K562 (cell line): ENCODE results near the gene IQUB. TPM values are rescaled to one million over a fixed set of nuclear protein-coding genes. Genes with fewer than 3 reads are reported as not detected.

Experiments
- BCOR ChIP-seq: fragments of 450-650 bp; IDR thresholded peaks from 2 replicates; pipeline ENCODE4 v1.6.1; 2016
- CBX2 ChIP-seq: fragments of 200-600 bp; sonication (generic); IDR thresholded peaks from one replicate; pipeline ENCODE4 v1.6.1; 2012; ENCODE audit warnings: mild to moderate bottlenecking, low read length, inconsistent platforms; ENCODE audit not compliant: insufficient read depth, poor library complexity, severe bottlenecking
- CBX8 ChIP-seq: fragments of 200-600 bp; sonication (generic); IDR thresholded peaks from 2 replicates; pipeline ENCODE4 v1.6.1; 2012; ENCODE audit warnings: borderline replicate concordance, mixed run types, low read depth, mild to moderate bottlenecking, moderate library complexity, mixed read lengths, low read length, control low read depth, inconsistent platforms; ENCODE audit not compliant: poor library complexity, severe bottlenecking; ENCODE audit errors: extremely low read depth
- CEBPB ChIP-seq: fragments of 450-650 bp; IDR thresholded peaks from 2 replicates; pipeline ENCODE4 v1.6.1; 2016; ENCODE audit warnings: missing genetic modification characterization, missing compliant biosample characterization
- COPS2 ChIP-seq: fragments of 450-650 bp; conservative IDR thresholded peaks from 2 replicates; pipeline ENCODE4 v1.6.1; 2016; ENCODE audit warnings: mild to moderate bottlenecking, moderate library complexity
- EGR1 ChIP-seq: fragments of 450-650 bp; conservative IDR thresholded peaks from 2 replicates; pipeline ENCODE4 v1.6.1; 2017; ENCODE audit warnings: mild to moderate bottlenecking
- ESRRB ChIP-seq: fragments of 250-450 bp; sonication (Bioruptor Pico); IDR thresholded peaks from 2 replicates; pipeline ENCODE4 v1.5.0; 2020; ENCODE audit warnings: mild to moderate bottlenecking, moderate library complexity, borderline replicate concordance
- GATA2 ChIP-seq: sonication (generic); formaldehyde crosslinking; IDR thresholded peaks from 2 replicates; pipeline ENCODE4 v1.4.0; 2020; ENCODE audit warnings: mild to moderate bottlenecking, missing genetic modification reagents
- PHF20 ChIP-seq: fragments of 450-650 bp; IDR thresholded peaks from 2 replicates; pipeline ENCODE4 v1.6.1; 2018; ENCODE audit not compliant: partially characterized antibody
- ZFP36 ChIP-seq: fragments of 150-350 bp; IDR thresholded peaks from 2 replicates; pipeline ENCODE4 v1.6.1; 2018; ENCODE audit warnings: low read length, low read depth; ENCODE audit not compliant: partially characterized antibody
- polyA plus RNA-seq, 8 experiments: library from polyadenylated mRNA; depleted of rRNA in 4 of 8; stranded (reverse) in 5 of 8; unstranded in 3 of 8; fragments of >200 nt; fragmentation: Nextera tagmentation in 2 of 8; fragmentation: Illumina TruSeq in 1 of 8; extraction: Ambion mirVana in 2 of 8; extraction: Trizol in 1 of 8; gene quantifications; 2 replicates each; pipeline versions ENCODE4 v1.2.1 to v1.2.3, GENCODE V29; 2011 to 2014; ENCODE audit warnings: inconsistent platforms in 1 of 8, missing spikeins in 1 of 8
- total RNA-seq, 7 experiments: library from RNA; depleted of rRNA in 6 of 7; stranded (reverse); fragments of >200 nt in 6 of 7; fragmentation: Illumina TruSeq in 2 of 7; extraction: Trizol in 2 of 7; gene quantifications; 2 replicates each; pipeline versions ENCODE4 v1.2.1 to v1.2.3, GENCODE V29; 2011 to 2021; ENCODE audit warnings: low replicate concordance in 1 of 7
- TF ChIP-seq, protein P1 (sequence below): sonication (generic); formaldehyde crosslinking; IDR thresholded peaks from 2 replicates; pipeline ENCODE4 v1.9.0; 2022; ENCODE audit warnings: mild to moderate bottlenecking, missing genetic modification reagents
- TF ChIP-seq, protein P2 (sequence below): fragments of 250-450 bp; sonication (Bioruptor Pico); IDR thresholded peaks from 2 replicates; pipeline ENCODE4 v1.5.0; 2021
- TF ChIP-seq, protein P3 (sequence below): fragments of 450-650 bp; formaldehyde crosslinking; IDR thresholded peaks from 2 replicates; pipeline ENCODE4 v1.4.0; 2020; ENCODE audit warnings: mild to moderate bottlenecking, mixed read lengths
- TF ChIP-seq, protein P4 (sequence below): fragments of 200-600 bp; sonication (generic); IDR thresholded peaks from one replicate; pipeline ENCODE4 v1.6.1; 2012; ENCODE audit warnings: mild to moderate bottlenecking, low read depth, low read length, inconsistent platforms

The IQUB gene
- total and polyA plus RNA-seq, 9 of the 15 experiments (the other 6 are each of a cell fraction or from before 2014, with no cell fraction given): 0.62 to 2.6 (median 1.4) TPM

DNA sequence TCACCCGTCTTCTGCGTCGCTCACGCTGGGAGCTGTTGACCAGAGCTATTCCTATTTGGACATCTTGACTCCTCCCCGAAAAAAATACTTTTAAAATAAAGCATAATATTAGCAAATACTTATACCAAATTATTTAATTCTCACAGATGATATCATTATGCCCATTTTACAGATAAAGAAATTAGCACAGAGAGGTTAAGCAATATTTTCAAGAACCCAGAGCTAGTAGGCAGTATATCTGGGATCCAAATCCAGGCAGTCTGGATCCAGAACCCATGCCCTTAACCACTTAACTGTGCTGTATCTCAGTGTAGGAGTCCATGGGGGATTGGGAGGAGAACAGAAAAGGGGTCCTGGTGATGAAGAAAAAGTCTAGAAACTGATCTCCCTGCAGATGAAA is 6.1 kb downstream of the IQUB start (continued):
- TF ChIP-seq CBX8 (no peak), PHF20 (no peak), COPS2 (no peak), CEBPB (tag) (peak; percentile 77), GATA2 (CRISPR knock-in tag) (0 out of 2 replicates have a peak, but pooled peaks have one; percentile 16), CBX2 (no peak), ESRRB (CRISPR knock-in tag) (0 out of 2 replicates have a peak, but pooled peaks have one; percentile 18), EGR1 (no peak), ZFP36 (peak; percentile 67), BCOR (peak; percentile 96)
- TF ChIP-seq, protein P1, sequence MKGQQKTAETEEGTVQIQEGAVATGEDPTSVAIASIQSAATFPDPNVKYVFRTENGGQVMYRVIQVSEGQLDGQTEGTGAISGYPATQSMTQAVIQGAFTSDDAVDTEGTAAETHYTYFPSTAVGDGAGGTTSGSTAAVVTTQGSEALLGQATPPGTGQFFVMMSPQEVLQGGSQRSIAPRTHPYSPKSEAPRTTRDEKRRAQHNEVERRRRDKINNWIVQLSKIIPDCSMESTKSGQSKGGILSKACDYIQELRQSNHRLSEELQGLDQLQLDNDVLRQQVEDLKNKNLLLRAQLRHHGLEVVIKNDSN: no peak
- TF ChIP-seq, protein P2, sequence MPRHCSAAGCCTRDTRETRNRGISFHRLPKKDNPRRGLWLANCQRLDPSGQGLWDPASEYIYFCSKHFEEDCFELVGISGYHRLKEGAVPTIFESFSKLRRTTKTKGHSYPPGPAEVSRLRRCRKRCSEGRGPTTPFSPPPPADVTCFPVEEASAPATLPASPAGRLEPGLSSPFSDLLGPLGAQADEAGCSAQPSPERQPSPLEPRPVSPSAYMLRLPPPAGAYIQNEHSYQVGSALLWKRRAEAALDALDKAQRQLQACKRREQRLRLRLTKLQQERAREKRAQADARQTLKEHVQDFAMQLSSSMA (CRISPR knock-in tag): no peak
- TF ChIP-seq, protein P3, sequence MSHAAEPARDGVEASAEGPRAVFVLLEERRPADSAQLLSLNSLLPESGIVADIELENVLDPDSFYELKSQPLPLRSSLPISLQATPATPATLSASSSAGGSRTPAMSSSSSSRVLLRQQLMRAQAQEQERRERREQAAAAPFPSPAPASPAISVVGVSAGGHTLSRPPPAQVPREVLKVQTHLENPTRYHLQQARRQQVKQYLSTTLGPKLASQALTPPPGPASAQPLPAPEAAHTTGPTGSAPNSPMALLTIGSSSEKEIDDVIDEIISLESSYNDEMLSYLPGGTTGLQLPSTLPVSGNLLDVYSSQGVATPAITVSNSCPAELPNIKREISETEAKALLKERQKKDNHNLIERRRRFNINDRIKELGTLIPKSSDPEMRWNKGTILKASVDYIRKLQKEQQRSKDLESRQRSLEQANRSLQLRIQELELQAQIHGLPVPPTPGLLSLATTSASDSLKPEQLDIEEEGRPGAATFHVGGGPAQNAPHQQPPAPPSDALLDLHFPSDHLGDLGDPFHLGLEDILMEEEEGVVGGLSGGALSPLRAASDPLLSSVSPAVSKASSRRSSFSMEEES (CRISPR knock-in tag): peak; percentile 0; the same call in 1 of the 2 replicates
- TF ChIP-seq, protein P4, sequence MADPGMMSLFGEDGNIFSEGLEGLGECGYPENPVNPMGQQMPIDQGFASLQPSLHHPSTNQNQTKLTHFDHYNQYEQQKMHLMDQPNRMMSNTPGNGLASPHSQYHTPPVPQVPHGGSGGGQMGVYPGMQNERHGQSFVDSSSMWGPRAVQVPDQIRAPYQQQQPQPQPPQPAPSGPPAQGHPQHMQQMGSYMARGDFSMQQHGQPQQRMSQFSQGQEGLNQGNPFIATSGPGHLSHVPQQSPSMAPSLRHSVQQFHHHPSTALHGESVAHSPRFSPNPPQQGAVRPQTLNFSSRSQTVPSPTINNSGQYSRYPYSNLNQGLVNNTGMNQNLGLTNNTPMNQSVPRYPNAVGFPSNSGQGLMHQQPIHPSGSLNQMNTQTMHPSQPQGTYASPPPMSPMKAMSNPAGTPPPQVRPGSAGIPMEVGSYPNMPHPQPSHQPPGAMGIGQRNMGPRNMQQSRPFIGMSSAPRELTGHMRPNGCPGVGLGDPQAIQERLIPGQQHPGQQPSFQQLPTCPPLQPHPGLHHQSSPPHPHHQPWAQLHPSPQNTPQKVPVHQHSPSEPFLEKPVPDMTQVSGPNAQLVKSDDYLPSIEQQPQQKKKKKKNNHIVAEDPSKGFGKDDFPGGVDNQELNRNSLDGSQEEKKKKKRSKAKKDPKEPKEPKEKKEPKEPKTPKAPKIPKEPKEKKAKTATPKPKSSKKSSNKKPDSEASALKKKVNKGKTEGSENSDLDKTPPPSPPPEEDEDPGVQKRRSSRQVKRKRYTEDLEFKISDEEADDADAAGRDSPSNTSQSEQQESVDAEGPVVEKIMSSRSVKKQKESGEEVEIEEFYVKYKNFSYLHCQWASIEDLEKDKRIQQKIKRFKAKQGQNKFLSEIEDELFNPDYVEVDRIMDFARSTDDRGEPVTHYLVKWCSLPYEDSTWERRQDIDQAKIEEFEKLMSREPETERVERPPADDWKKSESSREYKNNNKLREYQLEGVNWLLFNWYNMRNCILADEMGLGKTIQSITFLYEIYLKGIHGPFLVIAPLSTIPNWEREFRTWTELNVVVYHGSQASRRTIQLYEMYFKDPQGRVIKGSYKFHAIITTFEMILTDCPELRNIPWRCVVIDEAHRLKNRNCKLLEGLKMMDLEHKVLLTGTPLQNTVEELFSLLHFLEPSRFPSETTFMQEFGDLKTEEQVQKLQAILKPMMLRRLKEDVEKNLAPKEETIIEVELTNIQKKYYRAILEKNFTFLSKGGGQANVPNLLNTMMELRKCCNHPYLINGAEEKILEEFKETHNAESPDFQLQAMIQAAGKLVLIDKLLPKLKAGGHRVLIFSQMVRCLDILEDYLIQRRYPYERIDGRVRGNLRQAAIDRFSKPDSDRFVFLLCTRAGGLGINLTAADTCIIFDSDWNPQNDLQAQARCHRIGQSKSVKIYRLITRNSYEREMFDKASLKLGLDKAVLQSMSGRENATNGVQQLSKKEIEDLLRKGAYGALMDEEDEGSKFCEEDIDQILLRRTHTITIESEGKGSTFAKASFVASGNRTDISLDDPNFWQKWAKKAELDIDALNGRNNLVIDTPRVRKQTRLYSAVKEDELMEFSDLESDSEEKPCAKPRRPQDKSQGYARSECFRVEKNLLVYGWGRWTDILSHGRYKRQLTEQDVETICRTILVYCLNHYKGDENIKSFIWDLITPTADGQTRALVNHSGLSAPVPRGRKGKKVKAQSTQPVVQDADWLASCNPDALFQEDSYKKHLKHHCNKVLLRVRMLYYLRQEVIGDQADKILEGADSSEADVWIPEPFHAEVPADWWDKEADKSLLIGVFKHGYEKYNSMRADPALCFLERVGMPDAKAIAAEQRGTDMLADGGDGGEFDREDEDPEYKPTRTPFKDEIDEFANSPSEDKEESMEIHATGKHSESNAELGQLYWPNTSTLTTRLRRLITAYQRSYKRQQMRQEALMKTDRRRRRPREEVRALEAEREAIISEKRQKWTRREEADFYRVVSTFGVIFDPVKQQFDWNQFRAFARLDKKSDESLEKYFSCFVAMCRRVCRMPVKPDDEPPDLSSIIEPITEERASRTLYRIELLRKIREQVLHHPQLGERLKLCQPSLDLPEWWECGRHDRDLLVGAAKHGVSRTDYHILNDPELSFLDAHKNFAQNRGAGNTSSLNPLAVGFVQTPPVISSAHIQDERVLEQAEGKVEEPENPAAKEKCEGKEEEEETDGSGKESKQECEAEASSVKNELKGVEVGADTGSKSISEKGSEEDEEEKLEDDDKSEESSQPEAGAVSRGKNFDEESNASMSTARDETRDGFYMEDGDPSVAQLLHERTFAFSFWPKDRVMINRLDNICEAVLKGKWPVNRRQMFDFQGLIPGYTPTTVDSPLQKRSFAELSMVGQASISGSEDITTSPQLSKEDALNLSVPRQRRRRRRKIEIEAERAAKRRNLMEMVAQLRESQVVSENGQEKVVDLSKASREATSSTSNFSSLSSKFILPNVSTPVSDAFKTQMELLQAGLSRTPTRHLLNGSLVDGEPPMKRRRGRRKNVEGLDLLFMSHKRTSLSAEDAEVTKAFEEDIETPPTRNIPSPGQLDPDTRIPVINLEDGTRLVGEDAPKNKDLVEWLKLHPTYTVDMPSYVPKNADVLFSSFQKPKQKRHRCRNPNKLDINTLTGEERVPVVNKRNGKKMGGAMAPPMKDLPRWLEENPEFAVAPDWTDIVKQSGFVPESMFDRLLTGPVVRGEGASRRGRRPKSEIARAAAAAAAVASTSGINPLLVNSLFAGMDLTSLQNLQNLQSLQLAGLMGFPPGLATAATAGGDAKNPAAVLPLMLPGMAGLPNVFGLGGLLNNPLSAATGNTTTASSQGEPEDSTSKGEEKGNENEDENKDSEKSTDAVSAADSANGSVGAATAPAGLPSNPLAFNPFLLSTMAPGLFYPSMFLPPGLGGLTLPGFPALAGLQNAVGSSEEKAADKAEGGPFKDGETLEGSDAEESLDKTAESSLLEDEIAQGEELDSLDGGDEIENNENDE: no peak
